ENCODE measurements around the gene DCTN2.

DNA sequence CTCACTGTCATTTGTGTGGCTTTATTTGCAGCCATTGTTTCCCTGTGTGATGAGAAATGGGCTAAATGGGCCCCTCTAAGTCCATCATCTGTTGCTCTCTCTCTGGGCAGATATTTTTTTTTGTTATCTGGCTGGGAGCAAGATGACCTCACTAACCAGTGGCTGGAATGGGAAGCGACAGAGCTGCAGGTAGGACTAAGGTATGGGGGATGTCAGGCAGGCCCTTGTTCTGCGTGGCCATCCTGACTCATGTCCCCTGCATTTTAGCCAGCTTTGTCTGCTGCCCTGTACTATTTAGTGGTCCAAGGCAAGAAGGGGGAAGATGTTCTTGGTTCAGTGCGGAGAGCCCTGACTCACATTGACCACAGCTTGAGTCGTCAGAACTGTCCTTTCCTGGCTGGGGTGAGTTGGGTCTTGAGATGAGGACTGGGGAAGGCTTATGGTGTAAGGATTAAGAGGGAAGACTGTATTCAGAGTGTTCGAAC is 57.8 kb downstream of the DCTN2 start:
- TF ChIP-seq SP1 (IDR thresholded peaks at IDR 0.05) (no peak), CTCF (IDR thresholded peaks at IDR 0.05; ENCODE audit: low read depth, low read length, missing input control) (no peak), JUND (IDR thresholded peaks at IDR 0.05) (no peak), ATF3 (IDR thresholded peaks at IDR 0.05) (no peak)
